PFSK-1 (cell line): ENCODE measurements around the gene ABHD6.

Source experiments
- FOXP2 ChIP-seq: optimal IDR thresholded peaks from 2 replicates; pipeline ENCODE3; 2011; ENCODE audit warnings: borderline replicate concordance, control low read depth, inconsistent platforms; ENCODE audit not compliant: insufficient read depth; ENCODE audit errors: extremely low read length, extremely low read depth
- POLR2AphosphoS5 ChIP-seq: IDR thresholded peaks from 2 replicates; pipeline ENCODE4 v1.6.1; 2012; ENCODE audit warnings: low read depth, mild to moderate bottlenecking, control low read depth, low read length, moderate library complexity
- REST ChIP-seq, 2 experiments: IDR thresholded peaks; 2 replicates each; pipeline versions ENCODE4 v1.6.1 to v1.8.0; 2011 to 2012; ENCODE audit warnings: low read depth in 2 of 2, low read length in 2 of 2, control low read depth in 1 of 2, inconsistent platforms in 1 of 2, mild to moderate bottlenecking in 1 of 2, moderate library complexity in 1 of 2; ENCODE audit not compliant: insufficient read depth in 1 of 2
- SIN3A ChIP-seq: IDR thresholded peaks from 2 replicates; pipeline ENCODE4 v1.6.1; 2012; ENCODE audit warnings: mild to moderate bottlenecking, low read length, moderate library complexity, borderline replicate concordance; ENCODE audit not compliant: insufficient read depth
- TAF1 ChIP-seq: IDR thresholded peaks from 2 replicates; pipeline ENCODE4 v1.6.1; 2012; ENCODE audit warnings: low read length, control low read depth, borderline replicate concordance; ENCODE audit not compliant: insufficient read depth

ABHD6 gene

GRCh38 chr3:58223855-58224254 lies 13.7 kb upstream of the ABHD6 start:
- no peak for TF ChIP-seq TAF1
- no peak for TF ChIP-seq SIN3A
- TF ChIP-seq FOXP2, result no peak
- TF ChIP-seq REST (IDR thresholded peaks at IDR 0.05; ENCODE audit: insufficient read depth in 1 of 2, low read depth in 2 of 2, low read length in 2 of 2), result no peak
- TF ChIP-seq POLR2AphosphoS5, result no peak

GRCh38 chr3:58230876-58231552 lies 6.6 kb upstream of the ABHD6 start:
- TF ChIP-seq TAF1 (no peak), REST (IDR thresholded peaks at IDR 0.05; ENCODE audit: insufficient read depth in 1 of 2, low read depth in 2 of 2, low read length in 2 of 2) (no peak), SIN3A (no peak)

- TF ChIP-seq REST (IDR thresholded peaks at IDR 0.05; ENCODE audit: insufficient read depth in 1 of 2, low read depth in 2 of 2, low read length in 2 of 2), result no peak
- TF ChIP-seq TAF1, result no peak
- TF ChIP-seq POLR2AphosphoS5, result no peak
- TF ChIP-seq FOXP2, result no peak
- no peak for TF ChIP-seq SIN3A
Measured at GRCh38 chr3:58231666-58232065, 5.9 kb upstream of the ABHD6 start.

GRCh38 chr3:58234516-58234931 lies 3.1 kb upstream of the ABHD6 start:
- no peak for TF ChIP-seq SIN3A
- TF ChIP-seq POLR2AphosphoS5, result no peak
- no peak for TF ChIP-seq TAF1
- no peak for TF ChIP-seq FOXP2
- TF ChIP-seq REST (IDR thresholded peaks at IDR 0.05; ENCODE audit: insufficient read depth in 1 of 2, low read depth in 2 of 2, low read length in 2 of 2), result no peak

GRCh38 chr3:58235970-58236369 lies 1.6 kb upstream of the ABHD6 start:
- TF ChIP-seq REST (IDR thresholded peaks at IDR 0.05; ENCODE audit: insufficient read depth in 1 of 2, low read depth in 2 of 2, low read length in 2 of 2) (no peak), TAF1 (no peak), POLR2AphosphoS5 (no peak), FOXP2 (no peak), SIN3A (no peak)
